Hematopoietic multipotent progenitor cell treated with erythropoietin and hydrocortisone succinate and interleukin-3 and kit ligand, for 17 days (in vitro differentiated cells): ENCODE measurements around the gene TOP2A.

Experiments
- DNase-seq: peaks from one replicate; pipeline ENCODE4 v3.0.0-alpha.2; 2015; ENCODE audit warnings: low spot score

Gene TOP2A

DNA sequence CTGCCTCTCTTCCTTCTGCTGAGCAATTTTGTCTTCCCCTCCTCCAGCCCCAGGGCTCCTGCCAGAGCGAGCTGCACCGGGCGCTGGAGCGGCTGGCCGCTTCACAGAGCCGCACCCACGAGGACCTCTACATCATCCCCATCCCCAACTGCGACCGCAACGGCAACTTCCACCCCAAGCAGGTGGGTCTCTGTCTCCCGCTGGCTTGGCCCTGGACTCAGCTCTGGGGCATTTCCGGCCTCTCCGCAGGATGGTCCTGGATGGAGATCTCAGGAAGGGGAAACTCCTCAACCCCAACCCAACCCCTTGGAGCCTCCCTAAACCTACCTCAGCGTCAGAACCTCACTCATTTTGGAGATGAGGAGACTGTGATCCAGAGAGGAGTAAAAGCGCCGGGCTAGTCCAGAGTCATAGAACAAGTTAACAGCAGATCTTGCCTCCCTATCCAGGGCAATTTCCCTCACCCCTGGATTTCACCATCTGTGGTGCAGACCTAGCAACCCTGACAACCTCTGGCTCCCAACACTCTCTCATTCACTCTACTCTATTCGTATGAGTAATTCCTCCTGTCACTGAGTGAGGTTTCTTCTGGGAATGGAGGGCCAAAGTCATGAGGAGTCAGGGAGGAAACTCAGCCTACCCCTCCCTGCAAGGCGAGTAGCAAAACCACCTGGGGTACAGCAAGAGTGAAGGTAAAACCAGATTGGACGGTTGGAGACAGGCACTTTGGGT, 36.4 kb upstream of the TOP2A start:
- DNase-seq: no peak

- no peak for DNase-seq
Measured at GRCh38 chr17:40452921-40453378, 35.3 kb upstream of the TOP2A start.

DNA sequence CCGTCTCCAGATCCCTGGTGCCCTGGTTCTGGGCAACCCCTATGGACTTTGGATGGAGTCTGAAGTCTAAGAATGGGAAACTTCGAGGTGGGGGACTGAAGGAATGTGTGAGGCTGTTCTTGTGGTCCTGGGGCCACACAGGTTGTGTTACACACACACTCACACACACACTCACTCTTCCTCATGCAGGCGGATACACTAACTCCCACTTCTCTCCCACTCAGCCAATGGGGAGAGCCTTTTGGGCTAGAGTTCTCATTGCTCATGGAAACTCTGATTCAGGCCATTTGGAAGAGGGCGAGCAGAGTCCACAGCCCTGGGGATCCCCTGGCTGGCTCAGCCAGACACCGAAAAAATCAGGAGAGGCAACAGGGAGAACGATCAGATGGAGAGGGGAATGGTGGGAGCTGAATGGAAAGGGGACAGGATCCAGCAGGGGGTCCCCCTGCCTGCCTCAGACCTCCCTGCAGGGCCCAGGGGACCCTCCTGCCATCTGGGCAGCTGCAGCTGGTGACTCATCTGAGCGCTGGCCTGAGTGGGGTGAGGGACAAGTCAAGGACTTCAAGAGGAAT, 34.6 kb upstream of the TOP2A start:
- DNase-seq: no peak

GRCh38 chr17:40451420-40451819, 33.7 kb upstream of the TOP2A start:
- DNase-seq: no peak

GRCh38 chr17:40450175-40450574, 32.5 kb upstream of the TOP2A start:
- DNase-seq: peak; percentile 64

GRCh38 chr17:40448639-40449261, 31.1 kb upstream of the TOP2A start:
- DNase-seq: peak; percentile 58

GRCh38 chr17:40448213-40448638, 30.5 kb upstream of the TOP2A start:
- peak; percentile 52 for DNase-seq

DNA sequence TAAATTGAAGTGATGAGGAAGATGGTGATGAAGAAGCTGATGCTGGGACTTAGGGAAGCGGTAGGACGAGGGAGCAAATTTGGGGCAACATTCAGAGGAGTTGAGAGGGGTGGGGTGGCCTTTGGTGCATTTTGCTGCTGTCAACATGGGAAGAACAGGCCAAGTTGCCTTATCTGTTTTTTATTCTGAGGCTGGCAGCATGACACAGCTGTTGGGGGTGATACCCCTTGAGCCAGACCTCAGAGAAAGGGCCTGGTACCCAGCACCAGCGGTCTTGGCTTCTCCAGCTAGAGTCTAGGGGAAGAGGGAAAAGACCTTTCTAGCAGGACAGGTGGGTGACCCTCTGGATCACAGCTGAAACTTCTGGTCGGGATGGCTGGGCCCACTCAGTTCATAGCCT, 30.1 kb upstream of the TOP2A start:
- DNase-seq: peak; percentile 55

- no peak for DNase-seq
Measured at GRCh38 chr17:40447148-40447644, 29.5 kb upstream of the TOP2A start.

- DNase-seq: peak; percentile 17
Measured at GRCh38 chr17:40445751-40446468, 28.2 kb upstream of the TOP2A start.

DNA sequence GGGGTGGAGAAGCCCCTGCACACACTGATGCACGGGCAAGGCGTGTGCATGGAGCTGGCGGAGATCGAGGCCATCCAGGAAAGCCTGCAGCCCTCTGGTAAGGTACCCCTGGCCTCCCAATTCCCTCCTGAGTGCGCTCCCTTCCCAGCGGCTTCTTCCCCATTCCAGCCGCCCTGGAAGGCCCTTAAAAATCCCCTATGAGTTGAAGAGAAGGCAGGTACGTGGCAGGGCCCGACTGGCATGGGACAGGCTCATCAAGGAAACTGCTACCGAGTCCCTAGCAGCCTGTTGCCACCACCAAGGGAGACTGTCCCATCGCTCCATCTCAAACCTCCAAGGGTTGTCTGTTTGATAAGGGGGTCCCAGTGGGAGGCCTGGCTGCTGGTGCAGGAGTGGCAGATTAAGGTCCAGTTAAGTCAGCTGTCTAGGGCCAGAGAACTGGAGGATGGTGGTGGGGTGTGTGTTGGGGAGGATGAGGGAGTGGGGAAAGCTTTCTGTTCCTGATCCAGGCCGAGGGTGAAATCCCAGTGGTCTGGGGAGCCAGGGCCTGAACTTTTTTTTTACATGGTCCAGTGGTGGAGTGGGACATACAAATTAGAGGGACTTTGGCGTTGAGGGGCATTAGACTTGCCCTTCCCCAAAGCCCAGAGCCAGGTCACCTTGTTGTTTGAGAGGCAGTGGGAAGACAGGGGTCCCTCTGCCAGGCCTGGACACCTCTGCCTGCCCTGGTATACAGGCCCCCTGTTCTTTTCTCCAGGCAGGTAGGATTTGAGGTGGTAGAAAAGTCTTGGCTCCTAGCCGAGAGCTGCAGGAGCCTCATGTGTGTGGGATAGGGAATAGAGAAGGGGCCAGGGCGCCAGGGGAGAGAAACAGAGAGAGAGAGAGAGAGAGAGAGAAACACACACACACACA, 26.5 kb upstream of the TOP2A start:
- DNase-seq: no peak

DNA sequence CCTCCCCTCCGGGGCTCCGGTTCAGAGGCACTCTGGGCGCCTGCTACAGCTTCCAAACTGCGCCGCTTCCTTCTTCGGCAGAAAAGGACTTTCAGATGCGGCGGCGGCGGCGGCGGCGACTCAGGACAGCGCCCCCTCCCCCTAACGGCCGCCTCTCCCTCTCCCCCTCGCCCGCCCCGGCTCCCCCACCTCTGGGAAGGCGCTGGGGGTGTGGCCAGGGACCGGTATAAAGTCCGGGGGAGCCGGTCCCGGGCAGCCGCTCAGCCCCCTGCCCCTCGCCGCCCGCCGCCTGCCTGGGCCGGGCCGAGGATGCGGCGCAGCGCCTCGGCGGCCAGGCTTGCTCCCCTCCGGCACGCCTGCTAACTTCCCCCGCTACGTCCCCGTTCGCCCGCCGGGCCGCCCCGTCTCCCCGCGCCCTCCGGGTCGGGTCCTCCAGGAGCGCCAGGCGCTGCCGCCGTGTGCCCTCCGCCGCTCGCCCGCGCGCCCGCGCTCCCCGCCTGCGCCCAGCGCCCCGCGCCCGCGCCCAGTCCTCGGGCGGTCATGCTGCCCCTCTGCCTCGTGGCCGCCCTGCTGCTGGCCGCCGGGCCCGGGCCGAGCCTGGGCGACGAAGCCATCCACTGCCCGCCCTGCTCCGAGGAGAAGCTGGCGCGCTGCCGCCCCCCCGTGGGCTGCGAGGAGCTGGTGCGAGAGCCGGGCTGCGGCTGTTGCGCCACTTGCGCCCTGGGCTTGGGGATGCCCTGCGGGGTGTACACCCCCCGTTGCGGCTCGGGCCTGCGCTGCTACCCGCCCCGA, 25.7 kb upstream of the TOP2A start, which contains the start of gene IGFBP4:
TSS of gene IGFBP4 (plus strand) at position 255 of the 792 bp plus-strand sequence. CDS start at position 541, 286 bp downstream.
- DNase-seq: peak; percentile 59

- DNase-seq: no peak
Measured at GRCh38 chr17:40442392-40443195, 24.9 kb upstream of the TOP2A start.

GRCh38 chr17:40440166-40440565, 22.5 kb upstream of the TOP2A start:
- no peak for DNase-seq

DNA sequence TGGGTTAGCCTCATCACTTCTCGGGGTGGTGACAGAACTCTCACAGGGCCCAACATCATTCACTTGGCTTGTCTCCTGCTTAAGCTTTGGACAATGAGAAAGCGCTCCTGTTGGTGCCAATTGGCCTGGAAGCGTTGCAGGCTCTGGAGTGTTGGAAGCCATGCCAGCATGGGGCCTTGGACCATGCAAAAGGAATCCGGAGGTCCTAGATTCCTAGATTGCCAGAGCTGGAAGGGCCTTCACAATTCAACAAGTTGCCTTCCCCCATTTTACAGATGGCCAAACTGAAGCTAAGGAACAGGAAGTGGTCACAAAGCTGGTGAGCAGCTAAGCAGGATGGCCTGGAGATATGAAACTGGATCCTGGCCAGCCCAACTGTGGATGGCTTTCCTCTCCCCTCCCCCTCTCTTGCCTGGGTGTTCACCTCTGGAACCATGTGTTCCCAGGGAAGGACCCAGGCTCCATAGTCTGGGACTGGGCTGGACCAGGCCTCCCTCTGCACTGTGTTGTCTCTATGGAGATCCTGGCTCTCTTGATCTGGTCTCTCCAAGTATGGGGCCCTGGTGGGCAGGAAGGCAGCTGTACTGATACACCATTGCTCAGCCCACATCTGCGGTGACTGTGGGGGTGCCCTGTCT, 19.5 kb upstream of the TOP2A start:
- DNase-seq: no peak

GRCh38 chr17:40436636-40437035, 18.9 kb upstream of the TOP2A start:
- no peak for DNase-seq

DNA sequence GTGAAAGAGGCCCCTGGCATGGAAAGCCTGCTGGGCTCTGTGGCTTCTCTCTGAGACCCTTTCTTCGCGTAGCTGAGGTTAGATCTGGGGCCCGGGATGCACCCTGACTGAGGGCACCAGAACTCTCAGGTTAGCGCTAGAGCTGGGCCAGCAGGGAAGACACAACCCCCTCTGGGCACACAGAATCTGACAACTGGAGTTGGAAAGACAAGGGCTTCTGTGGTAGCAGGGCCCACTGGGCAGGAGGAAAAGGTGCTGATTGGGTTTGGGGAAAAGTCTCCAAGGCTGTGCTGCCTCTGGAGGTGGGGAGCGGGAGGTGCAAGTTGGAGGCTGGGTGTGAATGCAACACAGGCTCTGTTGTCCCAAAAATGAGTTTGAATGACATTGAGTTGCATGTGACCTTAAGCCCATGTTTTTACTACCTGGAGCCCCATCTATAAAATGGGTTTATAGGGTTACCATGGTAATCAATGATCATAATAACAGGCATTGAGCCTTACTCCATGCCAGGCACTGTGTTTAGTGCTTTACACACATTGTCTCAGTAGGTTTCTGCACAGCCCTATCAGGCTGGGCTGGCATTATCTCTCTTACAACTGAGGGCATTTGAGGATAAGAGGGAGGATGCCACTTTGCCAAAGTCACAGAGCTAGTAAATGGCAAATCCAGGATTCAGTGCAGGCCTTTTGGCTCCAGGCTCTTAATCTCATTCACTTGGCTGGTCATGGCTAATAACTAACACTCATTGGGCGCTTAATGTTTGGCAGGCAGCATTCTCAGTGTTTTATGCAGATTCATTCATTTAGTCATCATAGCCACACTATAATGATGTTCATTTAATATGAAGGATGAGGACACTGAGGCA, 16.1 kb upstream of the TOP2A start:
- DNase-seq: peak; percentile 31
